NCI-H1105 treated with DMSO at 0.1 percent for 48 hours (cell line): ENCODE measurements around the gene NCL.

Experiments
- DNase-seq: peaks from one replicate; lab custom pipeline; 2025; lab: John Stamatoyannopoulos, UW

NCL gene

GRCh38 chr2:231463698-231464575, at the start of gene NCL:
Gene NCL (minus strand): TSS chr2:231464484. CDS start chr2:231464353, 131 bp downstream.
- peak; percentile 73 for DNase-seq

GRCh38 chr2:231513746-231514224, 49.5 kb upstream of the NCL start:
- no peak for DNase-seq

- DNase-seq: no peak
Observed at GRCh38 chr2:231512222-231512621, 47.9 kb upstream of the NCL start.

- DNase-seq: no peak
Observed at GRCh38 chr2:231503766-231504165, 39.5 kb upstream of the NCL start.

- no peak for DNase-seq
Observed at GRCh38 chr2:231502596-231502995, 38.3 kb upstream of the NCL start.

GRCh38 chr2:231497651-231498050, 33.4 kb upstream of the NCL start:
- DNase-seq: no peak

- DNase-seq: no peak
Observed at GRCh38 chr2:231494669-231495068, 30.4 kb upstream of the NCL start.

GRCh38 chr2:231490801-231491200, 26.5 kb upstream of the NCL start:
- no peak for DNase-seq

- DNase-seq: no peak
Observed at GRCh38 chr2:231489990-231490389, 25.7 kb upstream of the NCL start.

GRCh38 chr2:231488331-231488730, 24.0 kb upstream of the NCL start:
- no peak for DNase-seq

- no peak for DNase-seq
Observed at GRCh38 chr2:231486851-231487596, 22.7 kb upstream of the NCL start.

GRCh38 chr2:231483398-231484329, 19.4 kb upstream of the NCL start:
- DNase-seq: no peak

- no peak for DNase-seq
Observed at GRCh38 chr2:231482806-231483391, 18.6 kb upstream of the NCL start.

GRCh38 chr2:231480781-231481180, 16.5 kb upstream of the NCL start:
- DNase-seq: no peak

GRCh38 chr2:231479455-231479854, 15.2 kb upstream of the NCL start:
- DNase-seq: no peak

- no peak for DNase-seq
Observed at GRCh38 chr2:231476920-231477319, 12.6 kb upstream of the NCL start.

- no peak for DNase-seq
Observed at GRCh38 chr2:231475965-231476364, 11.7 kb upstream of the NCL start.

GRCh38 chr2:231472816-231473215, 8.5 kb upstream of the NCL start:
- no peak for DNase-seq

GRCh38 chr2:231470246-231470900, 6.1 kb upstream of the NCL start:
- no peak for DNase-seq

GRCh38 chr2:231469583-231469950, 5.3 kb upstream of the NCL start:
- no peak for DNase-seq
